Measurements from ENCODE around the gene TBRG4. TPM values are rescaled to one million over a fixed set of nuclear protein-coding genes. Genes with fewer than 3 reads are reported as not detected.

The TBRG4 gene
- total RNA-seq, 2 donors from 2014 or later = 46.4 to 76.3 TPM

- intact Hi-C loops (cut with DNase I) = no loop called here
- 68% methylated on average over 9 of the region's 12 CpGs for WGBS
- TF ChIP-seq POLR2A (IDR thresholded peaks at IDR 0.05) (no peak), CTCF (IDR thresholded peaks at IDR 0.05) (no peak), POLR2AphosphoS5 (IDR thresholded peaks at IDR 0.05) (no peak)
- Histone ChIP-seq H3K27me3 (replicated peaks; ENCODE audit: insufficient read depth) (no peaks in the 10 kb centered on the region), H3K27ac (no peak overlapping the region), H3K4me3 (no peak overlapping the region), H3K9me3 (no peaks in the 10 kb centered on the region), H3K36me3 (no peaks in the 10 kb centered on the region), H3K4me1 (replicated peaks) (no peaks in the 10 kb centered on the region)
- no peak for DNase-seq (ENCODE audit: low spot score)
Observed at GRCh38 chr7:45123913-45124710, 12.6 kb upstream of the TBRG4 start.

DNA sequence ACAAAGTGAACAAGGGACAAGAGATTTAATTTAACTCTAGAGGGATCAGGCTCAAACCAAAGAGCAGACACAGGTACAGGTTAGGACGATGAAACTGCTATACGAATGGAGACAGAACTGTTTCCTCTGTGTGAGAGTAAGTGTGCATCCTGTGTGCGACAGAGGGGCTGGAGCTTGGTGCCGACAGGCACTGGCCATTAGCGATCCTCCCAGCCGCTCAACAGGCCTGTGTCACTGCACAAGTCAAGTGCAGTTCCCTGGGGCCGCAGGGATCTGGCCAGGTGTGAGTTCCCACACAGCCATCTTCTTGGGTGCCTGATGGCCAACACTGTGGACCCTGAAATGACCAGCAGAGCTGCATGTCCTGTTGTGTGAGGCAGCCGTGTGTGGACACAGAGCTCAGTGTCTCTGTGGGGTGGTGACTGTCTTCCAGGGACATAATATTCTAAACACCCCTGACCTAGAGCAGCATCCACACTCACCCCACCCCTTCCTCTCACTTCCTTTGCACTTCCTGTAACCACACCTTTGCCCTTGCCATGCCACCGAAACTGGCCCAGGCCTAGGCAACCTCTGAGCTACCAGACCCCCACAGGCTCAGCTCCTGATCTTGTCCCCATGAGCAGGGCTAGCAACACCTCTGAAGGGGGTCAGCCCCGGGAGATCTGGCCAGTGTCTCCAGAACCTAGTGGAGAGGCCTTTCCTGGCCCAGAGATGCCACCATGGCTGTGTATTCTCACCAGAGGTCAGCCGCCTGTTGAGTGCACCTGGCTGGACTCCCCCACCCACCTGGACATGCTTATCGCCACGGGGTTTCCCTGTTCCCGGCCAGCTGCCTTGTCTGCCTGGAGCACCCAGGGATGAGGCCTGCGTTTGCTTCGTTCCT, 11.7 kb upstream of the TBRG4 start:
- H3K4me3 ChIP-seq = no peak overlapping the region
- no peaks in the 10 kb centered on the region for H3K4me1 ChIP-seq (replicated peaks)
- no peak overlapping the region for H3K27ac ChIP-seq
- 75% methylated on average over 16 of the region's 16 CpGs for WGBS
- H3K36me3 ChIP-seq = no peaks in the 10 kb centered on the region
- TF ChIP-seq POLR2A (IDR thresholded peaks at IDR 0.05) = no peak
- TF ChIP-seq POLR2AphosphoS5 (IDR thresholded peaks at IDR 0.05) = no peak
- TF ChIP-seq CTCF (IDR thresholded peaks at IDR 0.05) = no peak
- DNase-seq (ENCODE audit: low spot score) = no peak
- H3K9me3 ChIP-seq = no peaks in the 10 kb centered on the region
- intact Hi-C loops (cut with DNase I) = no loop called here
- no peaks in the 10 kb centered on the region for H3K27me3 ChIP-seq (replicated peaks; ENCODE audit: insufficient read depth)

DNA sequence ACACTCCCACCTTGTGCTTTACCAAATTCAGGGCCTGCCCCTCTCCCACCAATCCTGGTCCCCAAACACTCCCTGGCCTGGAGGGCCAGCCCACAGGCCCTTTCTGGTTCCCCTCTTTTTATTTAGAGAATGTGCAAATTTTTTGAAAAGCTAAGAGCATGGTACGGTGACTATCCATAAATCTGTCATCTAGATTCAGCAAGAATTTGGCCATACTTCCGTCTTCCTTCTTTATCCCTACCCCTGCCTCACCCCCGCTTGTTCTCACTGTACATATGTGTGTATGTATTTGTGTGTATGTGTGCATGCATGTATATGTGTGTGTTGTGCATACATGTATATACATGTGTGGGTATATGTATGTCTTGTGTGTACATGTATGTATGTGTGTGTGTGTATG, 8.1 kb upstream of the TBRG4 start:
- 72% methylated on average over 3 of the region's 3 CpGs for WGBS
- H3K9me3 ChIP-seq = no peaks in the 10 kb centered on the region
- H3K36me3 ChIP-seq = no peaks in the 10 kb centered on the region
- no peak overlapping the region for H3K4me3 ChIP-seq
- TF ChIP-seq POLR2A (IDR thresholded peaks at IDR 0.05) = no peak
- TF ChIP-seq POLR2AphosphoS5 (IDR thresholded peaks at IDR 0.05) = no peak
- no peak for TF ChIP-seq CTCF (IDR thresholded peaks at IDR 0.05)
- no peaks in the 10 kb centered on the region for H3K27me3 ChIP-seq (replicated peaks; ENCODE audit: insufficient read depth)
- DNase-seq (ENCODE audit: low spot score) = no peak
- no peaks in the 10 kb centered on the region for H3K4me1 ChIP-seq (replicated peaks)
- intact Hi-C loops (cut with DNase I) = loop anchor here (10.0 kb wide), 2 partner anchors 235 to 535 kb away; partner anchors contain the start of genes PURB and TMED4
- H3K27ac ChIP-seq = no peak overlapping the region

GRCh38 chr7:45118889-45119331, 7.4 kb upstream of the TBRG4 start:
- intact Hi-C loops (cut with DNase I) = loop anchor here (10.0 kb wide), 2 partner anchors 234 to 534 kb away; partner anchors contain the start of genes PURB and TMED4
- 80% methylated on average over 3 of the region's 3 CpGs for WGBS
- H3K27ac ChIP-seq = no peak overlapping the region

More at GRCh38 chr7:45118889-45119331, 7.4 kb upstream of the TBRG4 start:
- TF ChIP-seq POLR2AphosphoS5 (IDR thresholded peaks at IDR 0.05) (no peak), POLR2A (IDR thresholded peaks at IDR 0.05) (no peak), CTCF (IDR thresholded peaks at IDR 0.05) (no peak)
- Histone ChIP-seq H3K27me3 (replicated peaks; ENCODE audit: insufficient read depth) (no peaks in the 10 kb centered on the region), H3K36me3 (no peaks in the 10 kb centered on the region), H3K9me3 (no peaks in the 10 kb centered on the region), H3K4me1 (replicated peaks) (no peaks in the 10 kb centered on the region), H3K4me3 (no peak overlapping the region)
- DNase-seq (ENCODE audit: low spot score) = no peak
